Neuronal stem cell (in vitro differentiated cells): ENCODE data around the gene GRIN2A.

Source experiments
- DNase-seq: peaks from one replicate; pipeline ENCODE4 v3.0.0-alpha.2; 2013; ENCODE audit warnings: low spot score
- H2AFZ ChIP-seq: one replicate; pipeline ENCODE4 v1.6.1; 2013; ENCODE audit warnings: mild to moderate bottlenecking, low read length, inconsistent platforms
- H2AK5ac ChIP-seq: 2 replicates; pipeline ENCODE4 v1.6.1; 2013; ENCODE audit warnings: low read depth, mild to moderate bottlenecking, inconsistent platforms, low read length, moderate library complexity, mixed read lengths
- H2BK120ac ChIP-seq: 2 replicates; pipeline ENCODE4 v1.6.1; 2013; ENCODE audit warnings: low read depth, mild to moderate bottlenecking, inconsistent platforms, low read length, moderate library complexity, mixed read lengths
- H2BK12ac ChIP-seq: one replicate; pipeline ENCODE4 v1.6.1; 2013; ENCODE audit warnings: low read length, inconsistent platforms
- H2BK15ac ChIP-seq: 2 replicates; pipeline ENCODE4 v1.6.1; 2013; ENCODE audit warnings: mild to moderate bottlenecking, low read length, inconsistent platforms, mixed read lengths
- H2BK5ac ChIP-seq: one replicate; pipeline ENCODE4 v1.6.1; 2013; ENCODE audit warnings: inconsistent platforms, mild to moderate bottlenecking, low read length, moderate library complexity
- H3K14ac ChIP-seq: one replicate; pipeline ENCODE4 v1.6.1; 2013; ENCODE audit warnings: low read length, inconsistent platforms
- H3K18ac ChIP-seq: 2 replicates; pipeline ENCODE4 v1.6.1; 2013; ENCODE audit warnings: low read length, inconsistent platforms
- H3K23ac ChIP-seq: 2 replicates; pipeline ENCODE4 v1.6.1; 2013; ENCODE audit warnings: low read depth, mild to moderate bottlenecking, mixed read lengths, low read length, inconsistent platforms; ENCODE audit not compliant: poor library complexity
- H3K27ac ChIP-seq: replicated peaks from 3 replicates; pipeline ENCODE4 v1.5.1; 2013; ENCODE audit warnings: low read length, inconsistent platforms
- H3K27me3 ChIP-seq, 3 experiments: 2 replicates each; pipeline ENCODE4 v1.6.1; 2013; ENCODE audit warnings: low read length in 3 of 3, mild to moderate bottlenecking in 2 of 3, inconsistent platforms in 1 of 3, low read depth in 1 of 3, mixed read lengths in 1 of 3, moderate library complexity in 1 of 3; ENCODE audit not compliant: control insufficient read depth in 3 of 3, insufficient read depth in 3 of 3
- H3K36me3 ChIP-seq, 2 donors: replicated peaks in 1 of 2; 2 replicates each; pipeline ENCODE4 v1.6.1; 2013; ENCODE audit warnings: low read length in 2 of 2; ENCODE audit not compliant: control insufficient read depth in 2 of 2, insufficient read depth in 2 of 2
- H3K4ac ChIP-seq: 2 replicates; pipeline ENCODE4 v1.6.1; 2013; ENCODE audit warnings: inconsistent platforms, mild to moderate bottlenecking, low read length, moderate library complexity
- H3K4me1 ChIP-seq, 2 donors: 1 replicate in 1 of 2; 2 replicates in 1 of 2; pipeline ENCODE4 v1.6.1; 2013; ENCODE audit warnings: low read length in 2 of 2, low read depth in 1 of 2; ENCODE audit not compliant: control insufficient read depth in 2 of 2, insufficient read depth in 1 of 2
- H3K4me2 ChIP-seq: one replicate; pipeline ENCODE4 v1.6.1; 2013; ENCODE audit warnings: mild to moderate bottlenecking, low read length, inconsistent platforms; ENCODE audit not compliant: insufficient read depth, poor library complexity, severe bottlenecking
- H3K4me3 ChIP-seq, 2 donors: 2 replicates each; pipeline ENCODE4 v1.5.1; 2013; ENCODE audit warnings: low read length in 2 of 2, mild to moderate bottlenecking in 2 of 2, inconsistent platforms in 1 of 2, moderate library complexity in 1 of 2
- H3K79me1 ChIP-seq: one replicate; pipeline ENCODE4 v1.6.1; 2013; ENCODE audit warnings: low read depth, mild to moderate bottlenecking, inconsistent platforms, low read length, moderate library complexity
- H3K9ac ChIP-seq: one replicate; pipeline ENCODE4 v1.6.1; 2013; ENCODE audit warnings: mild to moderate bottlenecking, low read depth, low read length, inconsistent platforms; ENCODE audit not compliant: poor library complexity
- H3K9me3 ChIP-seq, 2 donors: replicated peaks in 1 of 2; 2 replicates each; pipeline versions ENCODE3 to v1.6.1; 2013; ENCODE audit warnings: low read length in 2 of 2, mild to moderate bottlenecking in 2 of 2, inconsistent platforms in 1 of 2, low read depth in 1 of 2, mixed read lengths in 1 of 2, moderate library complexity in 1 of 2; ENCODE audit not compliant: control insufficient read depth in 2 of 2, insufficient read depth in 1 of 2
- H4K8ac ChIP-seq: one replicate; pipeline ENCODE4 v1.6.1; 2013; ENCODE audit warnings: low read depth, mild to moderate bottlenecking, inconsistent platforms, low read length, moderate library complexity
- H4K91ac ChIP-seq: one replicate; pipeline ENCODE4 v1.6.1; 2013; ENCODE audit warnings: low read length, low read depth, mild to moderate bottlenecking, inconsistent platforms; ENCODE audit not compliant: poor library complexity
- WGBS, 2 donors: extraction: QIAGEN DNeasy Blood & Tissue Kit; methylation state at CpG; one replicate each; pipeline ENCODE4 v1.1.7; 2013; ENCODE audit warnings: missing lambda C conversion rate in 2 of 2, mixed read lengths in 1 of 2; ENCODE audit not compliant: insufficient read length in 2 of 2, insufficient replicate concordance in 1 of 2; ENCODE audit errors: extremely low coverage in 2 of 2; 5-methylcytosine and 5-hydroxymethylcytosine counted together

GRIN2A gene

DNA sequence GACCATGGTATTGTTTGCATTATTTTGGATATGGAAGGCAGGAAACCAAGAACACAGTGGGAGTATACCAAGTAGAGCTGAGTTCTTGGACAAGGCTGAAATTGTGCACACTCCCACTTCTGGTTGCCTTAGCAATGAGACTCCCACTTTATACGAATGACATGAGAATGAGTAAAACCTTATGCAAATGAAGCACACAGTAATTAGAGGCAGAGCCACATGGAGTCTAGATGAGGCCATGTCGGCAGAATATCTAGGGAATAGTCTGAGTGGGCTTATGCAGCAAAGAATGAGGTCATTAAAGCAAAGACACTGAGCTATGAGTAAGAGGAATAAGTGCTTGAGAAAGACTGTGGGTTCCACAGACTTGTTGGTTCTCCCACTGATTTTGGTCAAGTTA is 178.7 kb downstream of the GRIN2A start:
- Histone ChIP-seq H2BK12ac (no peak overlapping the region), H3K23ac (no peak overlapping the region), H2AK5ac (no peak overlapping the region), H3K36me3 (no peaks in the 10 kb centered on the region), H2BK120ac (no peak overlapping the region), H3K4ac (no peak overlapping the region), H3K14ac (no peak overlapping the region), H2BK5ac (no peak overlapping the region), H3K4me2 (no peak overlapping the region), H4K8ac (no peak overlapping the region), H3K4me3 (no peak overlapping the region), H3K27me3 (no peaks in the 10 kb centered on the region), H3K9ac (no peak overlapping the region), H3K9me3 (peaks cover 0 to 3% of the 10 kb centered on the region in 2 donors), H3K18ac (no peak overlapping the region), H2AFZ (no peak overlapping the region), H4K91ac (no peak overlapping the region), H3K4me1 (peaks cover 0 to 2% of the 10 kb centered on the region in 2 donors), H3K79me1 (no peaks in the 10 kb centered on the region), H2BK15ac (no peak overlapping the region), H3K27ac (no peak overlapping the region)
- no CpG with 5 or more reads among the region's 2 CpGs for WGBS, 2 donors
- no peak for DNase-seq

- Histone ChIP-seq H3K27ac (no peak overlapping the region), H3K79me1 (no peaks in the 10 kb centered on the region), H3K4ac (no peak overlapping the region), H4K8ac (no peak overlapping the region), H4K91ac (no peak overlapping the region), H3K18ac (no peak overlapping the region), H3K4me3 (no peak overlapping the region), H3K14ac (no peak overlapping the region), H2AFZ (no peak overlapping the region), H2BK120ac (no peak overlapping the region), H3K36me3 (no peaks in the 10 kb centered on the region), H2BK5ac (no peak overlapping the region), H2BK15ac (no peak overlapping the region), H3K9ac (no peak overlapping the region), H3K9me3 (peaks cover 0 to 3% of the 10 kb centered on the region in 2 donors), H2AK5ac (no peak overlapping the region), H3K4me2 (no peak overlapping the region), H2BK12ac (no peak overlapping the region), H3K4me1 (peaks cover 0 to under 1% of the 10 kb centered on the region in 2 donors), H3K23ac (no peak overlapping the region), H3K27me3 (no peaks in the 10 kb centered on the region)
- no CpG with 5 or more reads among the region's 2 CpGs for WGBS, 2 donors
- no peak for DNase-seq
Measured at GRCh38 chr16:10001258-10001775, 180.9 kb downstream of the GRIN2A start.

DNA sequence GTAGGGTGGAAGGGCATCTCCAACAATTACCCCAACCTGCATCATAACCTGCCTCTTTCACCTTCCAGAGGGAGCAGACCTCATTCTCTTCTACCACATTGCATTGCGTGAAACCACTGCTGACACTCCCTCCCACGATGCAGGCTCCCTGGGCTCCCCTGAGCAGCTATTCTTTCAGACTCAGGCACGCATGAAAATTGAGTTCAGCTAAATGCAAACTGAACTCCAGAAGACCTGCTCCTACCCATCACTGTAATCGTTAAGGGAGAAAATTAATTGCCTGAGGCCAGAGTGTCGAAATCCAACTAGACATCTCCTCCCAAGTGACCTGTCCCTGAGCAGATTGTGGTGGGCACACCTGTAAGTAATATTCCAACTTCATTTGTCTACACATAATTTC is 186.0 kb downstream of the GRIN2A start:
- no peak overlapping the region for H3K23ac ChIP-seq
- no peak overlapping the region for H2BK120ac ChIP-seq
- WGBS, 2 donors, result no CpG with 5 or more reads among the region's 5 CpGs
- H2AFZ ChIP-seq, result no peak overlapping the region
- H2BK15ac ChIP-seq, result no peak overlapping the region
- H3K9me3 ChIP-seq, result no peaks in the 10 kb centered on the region
- no peak overlapping the region for H4K91ac ChIP-seq
- no peak overlapping the region for H3K4me2 ChIP-seq
- no peak overlapping the region for H2BK5ac ChIP-seq
- H3K4me3 ChIP-seq, result no peak overlapping the region
- H3K4ac ChIP-seq, result no peak overlapping the region
- H3K14ac ChIP-seq, result no peak overlapping the region
- peaks cover 0 to 6% of the 10 kb centered on the region in 2 donors for H3K4me1 ChIP-seq
- no peak overlapping the region for H4K8ac ChIP-seq
- no peak overlapping the region for H3K9ac ChIP-seq
- no peak overlapping the region for H2BK12ac ChIP-seq
- H3K36me3 ChIP-seq, result no peaks in the 10 kb centered on the region
- H3K79me1 ChIP-seq, result no peaks in the 10 kb centered on the region
- no peaks in the 10 kb centered on the region for H3K27me3 ChIP-seq
- no peak overlapping the region for H2AK5ac ChIP-seq
- H3K27ac ChIP-seq, result no peak overlapping the region
- DNase-seq, result no peak
- H3K18ac ChIP-seq, result no peak overlapping the region

- H2AFZ ChIP-seq, result no peak overlapping the region
- no peak overlapping the region for H2BK15ac ChIP-seq
- DNase-seq, result no peak
- H2BK120ac ChIP-seq, result no peak overlapping the region
- no peaks in the 10 kb centered on the region for H3K79me1 ChIP-seq
- peaks cover 0 to 6% of the 10 kb centered on the region in 2 donors for H3K4me1 ChIP-seq
- no peak overlapping the region for H3K18ac ChIP-seq
- no peak overlapping the region for H3K4me2 ChIP-seq
- H3K4me3 ChIP-seq, result no peak overlapping the region
- H3K4ac ChIP-seq, result no peak overlapping the region
- no peak overlapping the region for H3K14ac ChIP-seq
- H3K27me3 ChIP-seq, result no peaks in the 10 kb centered on the region
- no CpG with 5 or more reads among the region's 7 CpGs for WGBS, 2 donors
- H2AK5ac ChIP-seq, result no peak overlapping the region
- no peak overlapping the region for H3K9ac ChIP-seq
- no peaks in the 10 kb centered on the region for H3K9me3 ChIP-seq
- no peak overlapping the region for H3K23ac ChIP-seq
- no peaks in the 10 kb centered on the region for H3K36me3 ChIP-seq
- no peak overlapping the region for H4K91ac ChIP-seq
- no peak overlapping the region for H2BK12ac ChIP-seq
- H2BK5ac ChIP-seq, result no peak overlapping the region
- H3K27ac ChIP-seq, result no peak overlapping the region
- no peak overlapping the region for H4K8ac ChIP-seq
Measured at GRCh38 chr16:9992441-9992840, 189.8 kb downstream of the GRIN2A start.
